KOPT-K1 (cell line): Measurements from ENCODE around the gene ST6GALNAC1.

Source experiments
- H3K27ac ChIP-seq: fragments of 200-600 bp; sonication (generic); 2 replicates; pipeline ENCODE4 v1.5.1; 2016; ENCODE audit warnings: antibody characterized with exemption, mild to moderate bottlenecking, low read depth, low read length; ENCODE audit not compliant: poor library complexity, severe bottlenecking
- H3K36me3 ChIP-seq: fragments of 200-600 bp; sonication (generic); 2 replicates; pipeline ENCODE4 v1.5.1; 2017; ENCODE audit warnings: antibody characterized with exemption, mild to moderate bottlenecking, low read length, moderate library complexity; ENCODE audit not compliant: insufficient read depth
- H3K9me3 ChIP-seq: fragments of 200-600 bp; sonication (generic); 2 replicates; pipeline ENCODE4 v1.5.1; 2017; ENCODE audit warnings: antibody characterized with exemption, low read length, mild to moderate bottlenecking; ENCODE audit not compliant: insufficient read depth, poor library complexity, severe bottlenecking

Gene ST6GALNAC1

GRCh38 chr17:76682296-76682695, 38.7 kb upstream of the ST6GALNAC1 start:
- Histone ChIP-seq H3K27ac (no peak overlapping the region), H3K36me3 (no peaks in the 10 kb centered on the region), H3K9me3 (no peaks in the 10 kb centered on the region)

DNA sequence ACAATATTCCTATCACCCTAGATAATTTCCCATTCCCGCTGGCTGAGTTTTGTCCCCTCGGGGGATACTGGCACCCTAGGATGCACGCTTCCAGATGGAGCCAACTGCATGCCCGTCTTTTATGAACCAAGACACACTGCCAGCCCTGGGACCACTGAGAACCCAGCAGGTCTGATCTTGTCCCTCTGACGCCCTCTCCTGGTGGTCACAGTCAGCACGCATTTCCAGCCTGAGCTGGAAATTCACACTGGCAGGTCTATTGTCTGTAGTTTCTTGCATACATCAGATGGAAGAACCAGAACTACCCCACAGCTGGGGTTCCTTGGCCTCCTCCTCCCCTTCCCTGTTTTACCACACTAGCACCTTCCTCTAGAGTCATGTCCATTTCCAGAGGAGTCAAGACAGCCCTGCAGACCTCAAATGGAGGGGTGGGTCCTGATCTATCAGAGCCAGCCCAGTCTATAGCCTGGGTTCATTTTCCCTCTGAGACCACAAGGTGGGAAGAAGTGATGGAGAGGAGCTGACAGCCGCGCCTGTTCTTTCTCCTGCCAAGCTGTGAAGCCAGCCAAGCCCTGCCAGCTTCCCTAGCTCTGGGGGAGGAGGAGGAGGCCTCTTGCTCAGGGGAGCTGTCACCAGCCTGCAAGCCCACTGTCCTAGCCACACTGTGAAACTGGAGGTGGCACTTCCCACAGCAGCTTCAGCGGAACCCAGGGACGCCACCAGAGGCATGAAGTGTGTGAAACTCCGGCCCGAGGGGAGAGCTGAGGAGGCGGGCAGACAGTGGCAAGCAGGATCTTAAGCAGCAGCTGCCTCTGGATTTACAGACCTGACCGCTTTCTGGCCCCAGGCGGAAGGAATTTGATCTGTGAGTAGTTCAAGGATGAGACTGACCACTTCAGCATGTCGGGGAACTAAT, 37.9 kb upstream of the ST6GALNAC1 start:
- Histone ChIP-seq H3K27ac (no peak overlapping the region), H3K36me3 (no peaks in the 10 kb centered on the region), H3K9me3 (no peaks in the 10 kb centered on the region)

DNA sequence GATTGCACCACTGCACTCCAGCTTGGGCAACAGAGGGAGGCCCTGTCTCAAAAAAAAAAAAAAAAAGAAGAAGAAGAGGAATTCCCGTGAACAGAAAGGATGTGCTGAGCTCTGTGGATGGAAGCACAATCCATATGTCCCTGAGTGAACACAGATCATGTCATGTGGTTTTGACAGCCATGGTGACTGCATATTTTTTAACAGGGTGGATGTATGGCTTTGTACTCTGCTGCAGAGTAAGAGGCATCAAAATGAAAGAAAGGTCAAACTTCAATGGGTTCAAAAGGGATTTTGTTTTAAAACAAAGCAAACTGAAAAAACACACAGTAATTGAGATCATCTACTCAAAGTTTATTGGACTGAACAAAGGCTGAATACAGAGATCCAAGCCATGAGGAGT, 35.7 kb upstream of the ST6GALNAC1 start:
- H3K36me3 ChIP-seq, result no peaks in the 10 kb centered on the region
- H3K9me3 ChIP-seq, result no peaks in the 10 kb centered on the region
- peak overlapping the region; percentile 67 for H3K27ac ChIP-seq

DNA sequence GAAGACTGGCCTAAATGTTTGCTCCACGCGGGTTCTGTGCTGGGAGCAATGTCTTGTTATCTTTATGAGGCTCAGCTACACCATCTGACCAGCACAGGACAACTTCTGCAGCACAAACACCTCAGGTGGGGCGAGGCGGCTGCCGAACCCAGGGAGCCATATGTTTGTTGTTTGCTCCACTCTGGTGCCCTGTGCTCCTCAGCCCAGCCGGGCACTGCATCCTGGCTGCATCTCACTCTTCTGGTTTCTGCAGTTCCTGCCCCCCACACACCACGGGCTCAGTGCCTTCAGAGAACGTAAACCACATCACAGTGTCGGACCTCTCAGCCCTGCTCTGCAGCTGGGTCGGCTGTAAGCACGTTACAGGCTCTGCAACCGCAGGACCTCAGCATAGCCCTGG, 34.8 kb upstream of the ST6GALNAC1 start:
- H3K36me3 ChIP-seq, result no peaks in the 10 kb centered on the region
- H3K9me3 ChIP-seq, result no peaks in the 10 kb centered on the region
- peak overlapping the region; percentile 67 for H3K27ac ChIP-seq

DNA sequence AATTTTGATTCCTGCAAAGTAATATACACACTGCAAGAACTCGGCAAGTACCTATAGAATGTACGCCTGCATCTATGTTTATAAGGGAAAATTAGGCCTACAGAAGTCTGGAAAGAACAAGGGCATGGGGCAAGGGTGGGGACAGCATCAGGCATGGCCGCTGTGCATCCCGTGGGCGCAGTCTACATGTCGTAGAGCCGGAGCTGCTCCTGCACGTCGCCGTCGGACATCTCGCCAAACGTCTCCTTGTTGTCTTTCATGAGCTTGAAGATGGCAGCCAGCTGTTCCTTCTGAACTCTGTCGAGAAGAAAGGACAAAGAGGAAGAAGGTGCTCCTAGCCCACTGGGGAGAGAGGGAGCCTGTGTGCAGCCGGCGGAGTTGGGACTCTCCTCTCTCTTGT, 33.8 kb upstream of the ST6GALNAC1 start:
- Histone ChIP-seq H3K36me3 (no peaks in the 10 kb centered on the region), H3K9me3 (no peaks in the 10 kb centered on the region), H3K27ac (peak overlapping the region; percentile 67)

GRCh38 chr17:76676629-76677028, 33.1 kb upstream of the ST6GALNAC1 start:
- Histone ChIP-seq H3K27ac (no peak overlapping the region), H3K36me3 (no peaks in the 10 kb centered on the region), H3K9me3 (no peaks in the 10 kb centered on the region)

- Histone ChIP-seq H3K27ac (no peak overlapping the region), H3K36me3 (no peaks in the 10 kb centered on the region), H3K9me3 (no peaks in the 10 kb centered on the region)
These were observed 32.1 kb upstream of the ST6GALNAC1 start for GRCh38 chr17:76675648-76676047.

GRCh38 chr17:76674600-76674999, 31.0 kb upstream of the ST6GALNAC1 start:
- H3K36me3 ChIP-seq, result no peaks in the 10 kb centered on the region
- no peaks in the 10 kb centered on the region for H3K9me3 ChIP-seq
- H3K27ac ChIP-seq, result peak overlapping the region; percentile 90

DNA sequence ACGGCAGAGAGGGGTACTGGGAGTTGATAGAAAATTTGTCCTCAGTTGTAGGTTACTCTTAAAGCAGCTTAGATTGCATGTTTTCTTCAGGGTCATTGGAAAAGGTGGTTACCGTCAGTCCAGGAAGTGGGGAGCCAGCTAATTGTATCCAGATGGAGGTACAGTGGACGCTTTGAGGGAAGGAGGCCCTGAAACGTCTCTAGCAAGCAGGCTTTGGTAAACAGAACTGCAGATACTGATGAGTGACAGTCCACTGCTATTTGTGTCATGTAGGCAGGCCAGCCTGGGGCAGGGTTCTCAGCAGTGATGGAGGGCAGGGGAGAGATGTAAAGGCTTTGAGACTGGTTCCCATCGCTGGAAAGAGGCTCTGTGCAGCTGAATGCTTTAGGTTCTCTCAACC, 30.2 kb upstream of the ST6GALNAC1 start:
- H3K36me3 ChIP-seq, result no peaks in the 10 kb centered on the region
- peak overlapping the region; percentile 90 for H3K27ac ChIP-seq
- H3K9me3 ChIP-seq, result no peaks in the 10 kb centered on the region

DNA sequence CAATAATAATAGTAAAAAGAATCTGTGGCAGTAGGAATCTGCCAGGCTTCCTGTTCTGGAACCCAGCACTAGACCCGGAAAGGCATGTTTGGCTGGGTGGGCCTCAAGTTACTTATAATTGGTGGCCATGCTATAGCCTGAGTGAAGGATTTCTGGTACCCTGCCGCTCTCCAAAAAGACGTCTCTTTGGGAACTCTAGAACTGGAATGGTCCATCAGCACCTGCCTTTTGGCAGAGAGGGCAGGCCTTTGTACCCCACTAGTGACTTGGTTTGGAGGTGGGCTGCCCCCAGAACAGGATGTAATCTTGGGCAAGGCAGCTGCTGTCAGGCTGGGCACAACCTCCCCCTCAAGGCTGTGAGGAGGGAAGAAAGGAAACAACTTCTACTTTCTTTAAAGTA, 29.3 kb upstream of the ST6GALNAC1 start:
- Histone ChIP-seq H3K27ac (peak overlapping the region; percentile 90), H3K36me3 (no peaks in the 10 kb centered on the region), H3K9me3 (no peaks in the 10 kb centered on the region)

DNA sequence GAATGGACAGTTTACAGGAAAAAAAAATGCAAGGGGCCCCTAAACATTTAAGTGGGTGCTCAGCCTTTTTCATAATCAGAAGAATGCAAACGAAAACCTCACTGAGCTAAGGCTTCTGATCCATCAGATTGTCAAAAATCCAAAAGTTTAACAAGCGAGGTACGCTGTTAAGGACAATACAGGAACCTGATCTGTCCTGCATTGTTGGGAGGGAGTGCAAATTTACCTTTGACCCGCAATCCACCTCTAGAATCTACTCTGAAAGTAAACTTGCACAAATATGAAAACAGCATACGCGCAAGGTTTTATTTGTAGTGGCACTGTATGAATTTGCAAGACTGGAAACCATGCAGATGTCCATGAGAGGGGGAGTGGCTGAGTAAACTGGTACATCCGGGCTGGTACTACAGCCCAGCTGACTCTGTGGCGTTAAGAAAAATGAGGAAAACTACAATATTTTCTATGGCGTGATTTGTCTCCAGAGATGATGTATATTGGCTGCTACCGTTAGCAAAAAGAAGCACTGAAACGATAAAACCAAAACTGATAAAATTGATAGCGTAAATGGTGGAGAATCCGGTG, 28.8 kb upstream of the ST6GALNAC1 start:
- Histone ChIP-seq H3K36me3 (no peaks in the 10 kb centered on the region), H3K9me3 (no peaks in the 10 kb centered on the region), H3K27ac (peak overlapping the region; percentile 90)

GRCh38 chr17:76671912-76672262, 28.3 kb upstream of the ST6GALNAC1 start:
- H3K9me3 ChIP-seq, result no peaks in the 10 kb centered on the region
- no peaks in the 10 kb centered on the region for H3K36me3 ChIP-seq
- peak overlapping the region; percentile 90 for H3K27ac ChIP-seq

DNA sequence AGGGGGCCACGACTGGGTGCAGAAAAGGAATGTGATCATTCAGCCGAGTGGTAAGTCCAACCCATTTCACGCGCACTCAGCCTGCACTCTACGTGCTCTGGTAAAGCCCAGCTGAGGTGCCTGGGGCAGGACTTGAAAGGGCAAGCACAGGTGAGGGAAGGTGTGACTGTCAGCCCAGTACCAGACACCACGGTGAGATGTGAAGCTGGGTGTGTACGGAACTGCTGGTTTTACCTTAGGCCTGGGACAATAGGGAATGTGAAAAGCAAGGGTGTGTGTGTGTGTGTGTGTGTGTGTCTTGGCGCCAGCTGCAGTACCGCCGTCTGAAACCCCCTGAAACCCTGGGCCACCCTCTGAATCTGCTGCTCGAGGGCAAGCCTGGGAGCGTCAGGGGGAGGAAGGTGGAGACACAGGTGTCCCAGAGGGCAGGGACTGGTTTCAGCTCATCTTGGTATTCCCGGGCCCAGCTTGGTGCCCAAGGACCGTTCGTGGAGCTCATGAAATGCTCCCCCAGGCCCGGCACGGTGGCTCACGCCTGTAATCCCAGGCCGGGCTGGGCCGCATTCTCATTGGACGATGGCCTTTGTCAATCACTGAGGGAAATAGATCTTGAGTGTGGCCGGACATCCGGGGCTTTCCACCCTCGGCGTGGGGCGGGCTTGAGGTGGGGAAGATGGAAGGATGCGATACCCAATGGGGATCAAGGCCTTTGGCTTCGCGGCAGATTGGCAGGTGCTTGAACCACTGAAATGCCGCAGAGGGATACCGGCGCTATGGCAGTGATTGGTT, 27.8 kb upstream of the ST6GALNAC1 start:
- no peaks in the 10 kb centered on the region for H3K9me3 ChIP-seq
- H3K36me3 ChIP-seq, result no peaks in the 10 kb centered on the region
- H3K27ac ChIP-seq, result peak overlapping the region; percentile 90

DNA sequence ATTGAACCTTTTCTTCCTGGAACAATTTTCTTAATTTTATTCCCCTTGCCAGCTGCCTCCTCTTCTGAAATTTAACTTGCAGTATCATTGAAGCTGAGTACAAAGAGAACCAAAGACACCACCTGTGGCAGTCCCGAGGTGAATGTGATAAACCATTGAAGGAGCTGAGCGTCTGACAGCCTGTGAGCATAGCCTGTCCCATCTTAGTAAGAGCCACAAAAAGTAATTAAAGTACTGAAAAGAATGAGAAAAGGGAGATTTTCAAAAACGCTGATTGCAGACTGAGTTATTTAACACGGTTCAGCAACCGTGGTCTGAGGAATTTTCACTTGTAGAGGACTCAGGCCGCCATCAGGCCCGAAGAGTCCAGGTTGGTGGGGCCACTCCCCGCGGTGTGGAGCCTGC, 27.2 kb upstream of the ST6GALNAC1 start:
- Histone ChIP-seq H3K36me3 (no peaks in the 10 kb centered on the region), H3K9me3 (no peaks in the 10 kb centered on the region), H3K27ac (peak overlapping the region; percentile 90)

DNA sequence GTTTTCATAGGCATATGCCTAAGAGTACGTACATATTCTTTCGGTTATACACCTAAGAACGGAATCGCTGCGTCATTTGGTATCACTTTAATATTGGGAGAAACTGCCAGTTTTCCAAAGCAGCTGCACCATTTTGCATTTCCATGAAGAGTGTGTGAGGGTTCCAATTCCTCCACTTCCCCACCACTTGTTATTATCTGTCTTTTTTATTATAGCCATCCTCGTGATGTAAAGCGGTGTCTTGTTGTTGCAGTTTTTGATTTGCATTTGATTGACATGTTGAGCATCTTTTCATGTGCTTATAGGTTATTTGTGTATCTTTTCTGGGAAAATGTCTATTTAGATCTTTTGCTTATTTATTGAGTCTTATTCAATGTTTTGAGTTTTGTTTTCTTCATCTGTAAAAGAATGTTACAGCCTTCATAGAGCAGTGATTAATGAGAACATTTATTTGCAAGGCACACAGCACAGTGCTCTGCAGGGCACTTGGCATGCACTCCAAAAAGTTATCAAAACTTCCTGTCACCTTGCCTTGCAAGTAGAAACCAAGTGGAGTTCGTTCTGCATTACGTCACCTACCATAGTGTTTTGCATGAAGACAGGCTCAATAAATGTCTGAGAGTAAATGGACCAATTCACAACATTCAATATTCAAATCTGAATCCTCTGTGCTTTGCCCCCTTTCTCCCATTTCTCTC, 26.6 kb upstream of the ST6GALNAC1 start:
- no peaks in the 10 kb centered on the region for H3K9me3 ChIP-seq
- no peaks in the 10 kb centered on the region for H3K36me3 ChIP-seq
- H3K27ac ChIP-seq, result peak overlapping the region; percentile 90
